H1 (cell line): ENCODE data around the gene MCEMP1. TPM values are rescaled to one million over a fixed set of nuclear protein-coding genes. Genes with fewer than 3 reads are reported as not detected.

ENCODE experiments used
- TBP ChIP-seq: IDR thresholded peaks from 2 replicates; pipeline ENCODE4 v1.6.1; 2011; ENCODE audit warnings: low read depth, low read length, improper control_type of control experiment
- USF2 ChIP-seq: IDR thresholded peaks from 2 replicates; pipeline ENCODE4 v1.6.1; 2011; ENCODE audit warnings: low read length, improper control_type of control experiment
- polyA plus RNA-seq, 7 experiments: library from polyadenylated mRNA; depleted of rRNA in 3 of 7; stranded (reverse) in 5 of 7; unstranded in 2 of 7; fragments of >200 nt in 5 of 7; fragments of 200-250 nt in 2 of 7; gene quantifications; 1 replicate in 5 of 7; 2 replicates in 1 of 7; 4 replicates in 1 of 7; pipeline versions ENCODE4 v1.2.1 to v1.2.3, GENCODE V29; 2011 to 2013; ENCODE audit warnings: missing spikeins in 2 of 7, mixed read lengths in 2 of 7
- total RNA-seq: library from RNA; stranded (reverse); fragmentation: NEBNext Ultra II Directional; extraction: Animal tissue kit (Norgen Biotek cat#: 25700); gene quantifications from 2 replicates; pipeline ENCODE4 v1.2.1, GENCODE V29; 2021

The MCEMP1 gene
- total and polyA plus RNA-seq, 2 of the 8 experiments (the other 6 are each of a cell fraction or from before 2014, with no cell fraction given): not detected

- no peak for TF ChIP-seq USF2
- no peak for TF ChIP-seq TBP
- TF ChIP-seq, all 59 proteins: peak for 0
These were observed 38.0 kb upstream of the MCEMP1 start (continued) for GRCh38 chr19:7638802-7639465.
